Trophoblast cell (in vitro differentiated cells and primary cell): Measurements from ENCODE around the gene EPAS1.

Experiments
- DNase-seq, 2 donors: peaks; one replicate each; pipeline ENCODE4 v3.0.0-alpha.2; 2016
- H2AFZ ChIP-seq: 2 replicates; pipeline ENCODE4 v1.6.1; 2013; ENCODE audit warnings: low read length, moderate library complexity, mild to moderate bottlenecking; ENCODE audit not compliant: insufficient read depth, poor library complexity
- H2AK5ac ChIP-seq: 2 replicates; pipeline ENCODE4 v1.6.1; 2013; ENCODE audit warnings: mild to moderate bottlenecking, low read length
- H2BK120ac ChIP-seq: 2 replicates; pipeline ENCODE4 v1.6.1; 2013; ENCODE audit warnings: low read length, mild to moderate bottlenecking, moderate library complexity; ENCODE audit not compliant: insufficient read depth, poor library complexity
- H2BK12ac ChIP-seq: 2 replicates; pipeline ENCODE4 v1.6.1; 2013; ENCODE audit warnings: mild to moderate bottlenecking, low read length, moderate library complexity
- H2BK5ac ChIP-seq: 2 replicates; pipeline ENCODE4 v1.6.1; 2013; ENCODE audit warnings: low read length, low read depth, moderate library complexity, mild to moderate bottlenecking; ENCODE audit not compliant: poor library complexity
- H3K14ac ChIP-seq: 2 replicates; pipeline ENCODE4 v1.6.1; 2013; ENCODE audit warnings: mild to moderate bottlenecking, low read length
- H3K18ac ChIP-seq: 2 replicates; pipeline ENCODE4 v1.6.1; 2013; ENCODE audit warnings: mild to moderate bottlenecking, low read length
- H3K23ac ChIP-seq: 2 replicates; pipeline ENCODE4 v1.6.1; 2013; ENCODE audit warnings: low read length
- H3K27ac ChIP-seq: 2 replicates; pipeline ENCODE4 v1.5.1; 2013; ENCODE audit warnings: low read depth, mild to moderate bottlenecking, inconsistent platforms, low read length, moderate library complexity
- H3K27me3 ChIP-seq: 2 replicates; pipeline ENCODE4 v1.6.1; 2013; ENCODE audit warnings: inconsistent platforms, mild to moderate bottlenecking, low read length, moderate library complexity; ENCODE audit not compliant: insufficient read depth
- H3K36me3 ChIP-seq, 2 experiments: 1 replicate in 1 of 2; 2 replicates in 1 of 2; pipeline ENCODE4 v1.6.1; 2013; ENCODE audit warnings: low read length in 2 of 2, mild to moderate bottlenecking in 2 of 2, moderate library complexity in 1 of 2; ENCODE audit not compliant: insufficient read depth in 2 of 2, control insufficient read depth in 1 of 2
- H3K4ac ChIP-seq: 2 replicates; pipeline ENCODE4 v1.6.1; 2013; ENCODE audit warnings: low read depth, mild to moderate bottlenecking, low read length, moderate library complexity
- H3K4me1 ChIP-seq, 2 experiments: 1 replicate in 1 of 2; 2 replicates in 1 of 2; pipeline ENCODE4 v1.6.1; 2013; ENCODE audit warnings: low read length in 2 of 2, mild to moderate bottlenecking in 2 of 2, moderate library complexity in 1 of 2; ENCODE audit not compliant: insufficient read depth in 2 of 2, control insufficient read depth in 1 of 2
- H3K4me2 ChIP-seq: 2 replicates; pipeline ENCODE4 v1.6.1; 2013; ENCODE audit warnings: inconsistent platforms, mild to moderate bottlenecking, low read length, moderate library complexity
- H3K4me3 ChIP-seq: 2 replicates; pipeline ENCODE4 v1.5.1; 2013; ENCODE audit warnings: mild to moderate bottlenecking, low read depth, low read length, inconsistent platforms
- H3K79me1 ChIP-seq: one replicate; pipeline ENCODE4 v1.6.1; 2013; ENCODE audit warnings: low read length
- H3K79me2 ChIP-seq: 2 replicates; pipeline ENCODE4 v1.6.1; 2013; ENCODE audit warnings: low read length, mild to moderate bottlenecking; ENCODE audit not compliant: control insufficient read depth, insufficient read depth, poor library complexity
- H3K9ac ChIP-seq: 2 replicates; pipeline ENCODE4 v1.6.1; 2013; ENCODE audit warnings: mild to moderate bottlenecking, low read length
- H3K9me3 ChIP-seq: 2 replicates; pipeline ENCODE4 v1.6.1; 2013; ENCODE audit warnings: low read depth, mild to moderate bottlenecking, control low read depth, inconsistent platforms, low read length; ENCODE audit not compliant: insufficient read depth
- H4K12ac ChIP-seq: 2 replicates; pipeline ENCODE4 v1.6.1; 2013; ENCODE audit warnings: low read depth, mild to moderate bottlenecking, low read length, moderate library complexity
- H4K8ac ChIP-seq: 2 replicates; pipeline ENCODE4 v1.6.1; 2013; ENCODE audit warnings: low read depth, mild to moderate bottlenecking, low read length, moderate library complexity
- H4K91ac ChIP-seq: one replicate; pipeline ENCODE4 v1.6.1; 2013; ENCODE audit warnings: low read depth, mild to moderate bottlenecking, low read length, moderate library complexity
- WGBS: extraction: QIAGEN DNeasy Blood & Tissue Kit; methylation state at CpG from one replicate; pipeline ENCODE4 v1.1.7; 2013; ENCODE audit warnings: missing lambda C conversion rate; ENCODE audit not compliant: insufficient read length, insufficient coverage; ENCODE audit errors: extremely low coverage; 5-methylcytosine and 5-hydroxymethylcytosine counted together

Gene EPAS1

DNA sequence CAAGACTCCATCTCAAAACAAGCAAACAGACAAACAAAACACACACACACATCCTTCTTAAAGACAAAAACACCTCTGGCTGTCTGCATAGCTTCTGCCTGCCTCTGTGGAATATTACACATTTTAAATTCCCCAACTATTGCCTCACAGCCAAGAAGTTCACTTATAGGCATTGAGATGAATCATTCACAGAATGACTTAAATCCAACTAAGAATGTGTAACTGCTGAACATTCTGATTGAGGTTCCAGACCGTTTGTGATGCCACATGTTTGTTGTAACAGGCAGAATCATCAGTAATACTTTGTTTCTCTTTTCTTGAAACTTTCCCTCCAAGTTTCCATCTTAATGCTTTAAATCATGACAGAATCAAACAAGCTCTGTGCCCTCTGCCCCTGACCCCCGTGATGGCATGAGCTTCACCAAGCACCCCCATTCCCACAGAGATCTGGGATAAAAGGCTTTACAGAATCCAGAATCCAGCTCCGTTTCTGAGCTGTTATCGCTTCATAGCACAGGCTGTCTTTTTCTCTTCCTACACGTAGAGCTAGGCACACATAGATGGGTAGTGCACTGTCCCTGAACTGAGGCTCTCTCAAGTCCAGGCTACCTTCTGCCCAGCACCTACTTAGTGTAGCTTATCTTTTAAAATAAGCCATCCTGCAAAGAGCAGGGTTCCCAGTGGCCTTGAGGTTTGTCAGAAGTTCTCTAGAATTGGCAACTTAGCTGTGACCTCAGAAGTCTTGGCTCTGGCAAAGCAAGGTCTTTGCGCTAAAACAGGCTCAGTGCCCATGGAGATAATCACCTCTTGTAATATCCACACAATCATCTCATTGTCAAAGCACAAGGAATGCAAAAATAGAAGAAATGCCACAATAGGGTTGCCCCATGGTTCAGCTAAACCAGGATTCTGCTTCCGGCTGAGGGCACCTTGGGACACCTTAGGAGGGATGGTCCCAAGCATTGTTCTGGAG is 32.9 kb downstream of the EPAS1 start:
- H4K12ac ChIP-seq: no peak overlapping the region
- no CpG with 5 or more reads among the region's 7 CpGs for WGBS
- peaks cover 7% of the 10 kb centered on the region for H3K79me1 ChIP-seq

DNA sequence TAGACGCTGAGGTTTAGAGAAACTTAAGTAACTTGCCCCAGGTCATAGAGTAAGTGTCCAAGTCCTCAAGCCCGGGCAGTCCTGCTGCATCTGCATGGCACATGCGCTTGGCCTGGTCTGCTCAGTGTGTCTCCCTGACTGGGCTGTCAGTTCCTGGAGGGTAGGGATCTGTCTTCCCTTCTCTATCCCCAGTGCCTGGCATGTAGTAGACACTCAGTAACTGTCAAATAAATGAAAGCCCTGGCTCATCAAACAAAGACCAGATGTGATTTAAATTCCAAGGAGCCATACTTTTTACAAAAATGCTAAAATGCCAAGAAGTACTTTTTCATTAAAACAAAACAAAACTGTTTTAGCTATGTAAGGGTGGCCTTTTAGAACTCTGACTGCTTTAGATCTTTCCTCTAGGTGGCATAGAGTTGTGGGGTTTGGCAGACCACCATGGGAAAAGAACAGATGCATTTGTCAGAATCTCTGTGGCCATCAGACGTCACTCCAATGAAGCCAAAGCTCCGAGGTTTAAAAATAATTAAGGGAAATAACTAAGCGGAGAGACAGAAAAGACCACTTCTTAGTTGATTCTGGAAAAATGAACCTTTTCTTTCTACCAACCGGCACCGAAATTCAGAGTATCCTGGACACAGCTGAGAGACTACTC is 34.0 kb downstream of the EPAS1 start:
- peaks cover 64 to 66% of the 10 kb centered on the region in 2 experiments for H3K4me1 ChIP-seq
- no peak overlapping the region for H3K4me2 ChIP-seq
- no peak overlapping the region for H3K4me3 ChIP-seq
- no peak overlapping the region for H3K9ac ChIP-seq
- H3K79me2 ChIP-seq: peaks cover 59% of the 10 kb centered on the region
- no peak overlapping the region for H3K18ac ChIP-seq
- H2BK12ac ChIP-seq: no peak overlapping the region
- peaks cover 18 to 34% of the 10 kb centered on the region in 2 experiments for H3K36me3 ChIP-seq
- no peak for DNase-seq
- H3K9me3 ChIP-seq: no peaks in the 10 kb centered on the region
- no CpG with 5 or more reads among the region's 8 CpGs for WGBS
- peaks cover 10% of the 10 kb centered on the region for H3K79me1 ChIP-seq
- H3K4ac ChIP-seq: peak overlapping the region; percentile 61
- H2AFZ ChIP-seq: no peak overlapping the region
- no peak overlapping the region for H3K14ac ChIP-seq
- H2BK5ac ChIP-seq: no peak overlapping the region
- no peak overlapping the region for H4K12ac ChIP-seq
- no peak overlapping the region for H2AK5ac ChIP-seq
- H2BK120ac ChIP-seq: no peak overlapping the region
- no peak overlapping the region for H3K23ac ChIP-seq
- no peak overlapping the region for H4K8ac ChIP-seq
- H4K91ac ChIP-seq: no peak overlapping the region
- H3K27me3 ChIP-seq: no peaks in the 10 kb centered on the region
- peak overlapping the region; percentile 37 for H3K27ac ChIP-seq

More for the DNA sequence above, 32.9 kb downstream of the EPAS1 start:
- Histone ChIP-seq H3K23ac (no peak overlapping the region), H3K4me3 (no peak overlapping the region), H2BK5ac (peak overlapping the region; percentile 56), H3K9me3 (no peaks in the 10 kb centered on the region), H4K91ac (no peak overlapping the region), H3K36me3 (peaks cover 15 to 37% of the 10 kb centered on the region in 2 experiments), H3K4ac (peak overlapping the region; percentile 95), H3K18ac (peak overlapping the region; percentile 15), H3K9ac (no peak overlapping the region), H4K8ac (no peak overlapping the region), H2BK120ac (no peak overlapping the region), H3K14ac (no peak overlapping the region), H3K27ac (peak overlapping the region; percentile 43), H3K79me2 (peaks cover 53% of the 10 kb centered on the region), H2AFZ (no peak overlapping the region), H3K4me1 (peaks cover 59 to 62% of the 10 kb centered on the region in 2 experiments), H2AK5ac (no peak overlapping the region), H2BK12ac (peak overlapping the region; percentile 28), H3K4me2 (no peak overlapping the region), H3K27me3 (no peaks in the 10 kb centered on the region)
- peak; percentile 86 to 96 for DNase-seq

DNA sequence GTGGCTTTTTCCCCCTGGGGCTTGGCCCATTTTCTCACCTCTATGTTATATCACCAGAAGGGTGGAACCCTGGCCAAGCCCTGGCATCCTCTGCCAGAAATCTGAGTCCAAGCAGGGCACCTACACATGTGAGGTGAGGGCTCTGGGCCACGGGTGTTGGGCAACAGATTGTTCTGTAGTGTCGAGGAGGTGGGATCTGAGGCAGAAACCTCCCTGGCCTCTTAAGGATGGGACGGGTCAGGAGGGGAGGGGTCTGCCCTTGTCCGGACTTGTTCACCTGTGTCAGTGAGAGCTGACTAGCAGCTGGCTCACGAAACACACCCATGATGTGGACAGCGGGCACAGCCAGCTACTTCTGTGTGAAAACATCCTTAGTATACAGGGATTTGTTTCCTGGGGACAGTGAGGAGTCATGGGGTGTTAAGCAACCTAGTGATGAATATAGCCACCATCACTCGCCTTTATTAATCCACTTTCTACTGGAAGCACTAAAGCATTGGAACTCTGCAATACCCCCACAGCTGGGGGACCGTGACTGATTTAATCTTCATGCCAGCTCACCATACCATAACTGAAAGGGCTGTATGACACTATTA is 35.6 kb downstream of the EPAS1 start:
- Histone ChIP-seq H3K14ac (no peak overlapping the region), H3K9ac (no peak overlapping the region), H3K79me1 (peaks cover 9% of the 10 kb centered on the region), H3K79me2 (peaks cover 56% of the 10 kb centered on the region), H3K4me2 (no peak overlapping the region), H3K23ac (no peak overlapping the region), H4K12ac (no peak overlapping the region), H2BK12ac (no peak overlapping the region), H3K4me3 (no peak overlapping the region), H3K4me1 (peaks cover 60 to 73% of the 10 kb centered on the region in 2 experiments), H3K18ac (no peak overlapping the region), H3K36me3 (peaks cover 16 to 28% of the 10 kb centered on the region in 2 experiments), H2AK5ac (no peak overlapping the region), H3K9me3 (no peaks in the 10 kb centered on the region), H2BK5ac (no peak overlapping the region), H3K27me3 (no peaks in the 10 kb centered on the region), H4K8ac (no peak overlapping the region), H3K4ac (peak overlapping the region; percentile 64), H2BK120ac (no peak overlapping the region), H3K27ac (peak overlapping the region; percentile 4), H2AFZ (no peak overlapping the region), H4K91ac (no peak overlapping the region)
- no peak for DNase-seq
- no CpG with 5 or more reads among the region's 8 CpGs for WGBS

DNA sequence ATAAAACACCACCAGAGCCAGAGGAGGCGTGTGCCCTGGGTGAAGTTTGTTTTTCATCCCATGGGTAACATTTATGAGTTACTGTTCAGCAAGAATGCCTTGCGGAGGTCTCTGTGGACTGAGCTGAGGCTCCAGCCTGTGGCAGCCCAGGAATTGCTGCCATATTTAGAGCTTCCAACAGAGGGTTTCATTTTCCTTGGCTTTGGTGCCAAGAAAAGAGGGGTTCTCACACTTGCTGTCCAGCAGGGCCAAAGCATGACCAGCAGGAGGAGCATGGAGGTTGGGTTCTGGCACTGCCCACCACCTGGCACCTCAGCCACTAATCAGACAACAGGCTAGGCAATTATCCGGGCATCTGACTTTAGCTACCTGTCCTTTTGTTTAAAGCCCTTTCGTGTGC is 36.7 kb downstream of the EPAS1 start:
- Histone ChIP-seq H3K36me3 (peaks cover 19 to 25% of the 10 kb centered on the region in 2 experiments), H2BK120ac (no peak overlapping the region), H3K27ac (no peak overlapping the region), H3K4me1 (peaks cover 65 to 76% of the 10 kb centered on the region in 2 experiments), H3K9ac (no peak overlapping the region), H3K27me3 (no peaks in the 10 kb centered on the region), H2AK5ac (no peak overlapping the region), H3K79me2 (peaks cover 56% of the 10 kb centered on the region), H4K91ac (no peak overlapping the region), H3K18ac (no peak overlapping the region), H4K12ac (no peak overlapping the region), H3K4me3 (no peak overlapping the region), H3K14ac (no peak overlapping the region), H3K4me2 (no peak overlapping the region), H2BK5ac (peak overlapping the region; percentile 16), H3K9me3 (no peaks in the 10 kb centered on the region), H3K23ac (no peak overlapping the region), H3K79me1 (peaks cover 9% of the 10 kb centered on the region), H3K4ac (peak overlapping the region; percentile 64), H2BK12ac (no peak overlapping the region), H2AFZ (no peak overlapping the region), H4K8ac (no peak overlapping the region)
- no peak for DNase-seq
- WGBS: no CpG with 5 or more reads among the region's 4 CpGs
